Measurements from ENCODE around the gene C5orf63.

DNA sequence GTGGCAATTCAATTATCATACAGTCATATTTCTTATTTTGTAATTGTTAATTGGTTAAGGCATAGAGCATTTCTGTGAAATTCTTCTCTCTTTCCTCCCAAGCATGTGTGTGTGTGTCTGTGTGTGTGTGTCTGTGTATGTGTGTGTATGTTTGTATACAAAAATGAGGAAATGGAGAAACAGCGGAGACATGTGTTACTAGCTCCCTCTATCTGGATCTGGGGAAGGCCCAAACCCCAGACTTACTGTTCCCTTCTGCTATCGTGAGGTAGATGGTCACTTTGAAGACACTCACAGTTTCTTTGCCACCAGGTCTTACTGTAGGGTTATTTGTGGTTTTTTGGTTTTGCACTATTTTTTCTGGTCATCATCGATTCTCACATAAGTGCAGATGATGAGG, 11.4 kb upstream of the C5orf63 start:
- TF ChIP-seq POLR2A (IDR thresholded peaks at IDR 0.05), result no peak
- TF ChIP-seq, protein P1, sequence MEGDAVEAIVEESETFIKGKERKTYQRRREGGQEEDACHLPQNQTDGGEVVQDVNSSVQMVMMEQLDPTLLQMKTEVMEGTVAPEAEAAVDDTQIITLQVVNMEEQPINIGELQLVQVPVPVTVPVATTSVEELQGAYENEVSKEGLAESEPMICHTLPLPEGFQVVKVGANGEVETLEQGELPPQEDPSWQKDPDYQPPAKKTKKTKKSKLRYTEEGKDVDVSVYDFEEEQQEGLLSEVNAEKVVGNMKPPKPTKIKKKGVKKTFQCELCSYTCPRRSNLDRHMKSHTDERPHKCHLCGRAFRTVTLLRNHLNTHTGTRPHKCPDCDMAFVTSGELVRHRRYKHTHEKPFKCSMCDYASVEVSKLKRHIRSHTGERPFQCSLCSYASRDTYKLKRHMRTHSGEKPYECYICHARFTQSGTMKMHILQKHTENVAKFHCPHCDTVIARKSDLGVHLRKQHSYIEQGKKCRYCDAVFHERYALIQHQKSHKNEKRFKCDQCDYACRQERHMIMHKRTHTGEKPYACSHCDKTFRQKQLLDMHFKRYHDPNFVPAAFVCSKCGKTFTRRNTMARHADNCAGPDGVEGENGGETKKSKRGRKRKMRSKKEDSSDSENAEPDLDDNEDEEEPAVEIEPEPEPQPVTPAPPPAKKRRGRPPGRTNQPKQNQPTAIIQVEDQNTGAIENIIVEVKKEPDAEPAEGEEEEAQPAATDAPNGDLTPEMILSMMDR (IDR thresholded peaks at IDR 0.05), result no peak

All from Peyer's patch (tissue), 4 donors.